NCI-H2227 (cell line): ENCODE results near the gene SCYGR6.

ENCODE experiments used
- DNase-seq: peaks from one replicate; lab custom pipeline; 2025; ENCODE audit not compliant: unreplicated experiment; lab: John Stamatoyannopoulos, UW

SCYGR6 gene

GRCh38 chr2:227716501-227716900 lies 8.1 kb downstream of the SCYGR6 start:
- no peak for DNase-seq

- DNase-seq: no peak
Observed at GRCh38 chr2:227713291-227713690, 11.3 kb downstream of the SCYGR6 start.

GRCh38 chr2:227710986-227711385 lies 13.6 kb downstream of the SCYGR6 start:
- no peak for DNase-seq

GRCh38 chr2:227707390-227707789 lies 17.2 kb downstream of the SCYGR6 start:
- DNase-seq: no peak

- DNase-seq: no peak
Observed at GRCh38 chr2:227706859-227707258, 17.7 kb downstream of the SCYGR6 start.

GRCh38 chr2:227703961-227704360 lies 20.6 kb downstream of the SCYGR6 start:
- DNase-seq: no peak

GRCh38 chr2:227703280-227703732 lies 21.3 kb downstream of the SCYGR6 start:
- DNase-seq: no peak

- no peak for DNase-seq
Observed at GRCh38 chr2:227701556-227701955, 23.0 kb downstream of the SCYGR6 start.

- DNase-seq: no peak
Observed at GRCh38 chr2:227696990-227697679, 27.4 kb downstream of the SCYGR6 start.

GRCh38 chr2:227687189-227687588 lies 37.4 kb downstream of the SCYGR6 start:
- DNase-seq: no peak

GRCh38 chr2:227684258-227684657 lies 40.3 kb downstream of the SCYGR6 start:
- no peak for DNase-seq

- DNase-seq: no peak
Observed at GRCh38 chr2:227677928-227678327, 46.6 kb downstream of the SCYGR6 start.

GRCh38 chr2:227674485-227674884 lies 50.1 kb downstream of the SCYGR6 start:
- DNase-seq: no peak
